ENCODE measurements around the gene ARMC3. TPM values are rescaled to one million over a fixed set of nuclear protein-coding genes. Genes with fewer than 3 reads are reported as not detected.
A peak's percentile ranks its signal among the peaks of the same experiment; 100 is the strongest.
"Not testable (repeated sequence)": the region's sequence is repeated elsewhere in the genome, so short reads cannot be mapped to it uniquely, and the experiment has no call there.

ARMC3 gene
- total RNA-seq, 1 experiment from 2014 or later = not detected

GRCh38 chr10:23072593-23072992, 144.7 kb downstream of the ARMC3 start:
- DNase-seq (ENCODE audit: low spot score) = not testable (repeated sequence)

GRCh38 chr10:23073527-23073926, 145.7 kb downstream of the ARMC3 start:
- no peak for DNase-seq (ENCODE audit: low spot score)

- DNase-seq (ENCODE audit: low spot score) = no peak
Measured at GRCh38 chr10:23075672-23076071, 147.8 kb downstream of the ARMC3 start.

- no peak for DNase-seq (ENCODE audit: low spot score)
Measured at GRCh38 chr10:23078114-23078513, 150.3 kb downstream of the ARMC3 start.

GRCh38 chr10:23079700-23080099, 151.8 kb downstream of the ARMC3 start:
- DNase-seq (ENCODE audit: low spot score) = no peak

- DNase-seq (ENCODE audit: low spot score) = no peak
Measured at GRCh38 chr10:23080262-23080661, 152.4 kb downstream of the ARMC3 start.

GRCh38 chr10:23081221-23081750, 153.4 kb downstream of the ARMC3 start:
- no peak for DNase-seq (ENCODE audit: low spot score)

- DNase-seq (ENCODE audit: low spot score) = peak; percentile 3
Measured at GRCh38 chr10:23081891-23082290, 154.0 kb downstream of the ARMC3 start.

Small RNA genes within 50 kb of the gene (small RNA-seq; reads per million reads assigned to genes)
- gene RNA5SP304 = 3.2 reads per million, percentile 76 among the genes with 10 or more reads in this experiment

Other genes with a start within 250 kb of the ARMC3 start
- gene PIP4K2A, start 213.5 kb upstream of the ARMC3 start, total RNA-seq (2014; rRNA removed; shearing (Covaris generic)) = 5.0 and 9.7 TPM in 2 replicates
- gene MSRB2, start 167.5 kb downstream of the ARMC3 start, total RNA-seq (2014; rRNA removed; shearing (Covaris generic)) = 24.3 and 24.7 TPM in 2 replicates

All from HT-29 (cell line).